Stimulated activated memory B cell treated with anti-CD40 and anti-IgM and Interleukin-4, amounts not matched to agents 10 μg/mL and 1 μg/mL and 100 μg/mL, for 72 hours (primary cell): ENCODE measurements around the gene SLC25A17.
"Not testable (repeated sequence)": the region's sequence is repeated elsewhere in the genome, so short reads cannot be mapped to it uniquely, and the experiment has no call there.

ENCODE experiments used
- ATAC-seq: fragments of 150-1000 bp; cut with Tn5 transposase; 2 replicates; pipeline ENCODE4 v1.10.0; 2021
- H3K27ac Mint-ChIP-seq: one replicate; pipeline ENCODE4 v1.8.0; 2022; ENCODE audit warnings: mild to moderate bottlenecking, mixed read lengths
- H3K27me3 Mint-ChIP-seq: one replicate; pipeline ENCODE4 v1.8.0; 2022; ENCODE audit warnings: mixed read lengths
- H3K36me3 Mint-ChIP-seq: one replicate; pipeline ENCODE4 v1.8.0; 2022; ENCODE audit warnings: mixed read lengths
- H3K4me1 Mint-ChIP-seq: one replicate; pipeline ENCODE4 v1.8.0; 2022; ENCODE audit warnings: mixed read lengths
- H3K4me3 Mint-ChIP-seq: one replicate; pipeline ENCODE4 v1.8.0; 2022; ENCODE audit warnings: mild to moderate bottlenecking, moderate library complexity, mixed read lengths
- H3K9me3 Mint-ChIP-seq: one replicate; pipeline ENCODE4 v1.8.0; 2022; ENCODE audit warnings: mixed read lengths

SLC25A17 gene, protein sequence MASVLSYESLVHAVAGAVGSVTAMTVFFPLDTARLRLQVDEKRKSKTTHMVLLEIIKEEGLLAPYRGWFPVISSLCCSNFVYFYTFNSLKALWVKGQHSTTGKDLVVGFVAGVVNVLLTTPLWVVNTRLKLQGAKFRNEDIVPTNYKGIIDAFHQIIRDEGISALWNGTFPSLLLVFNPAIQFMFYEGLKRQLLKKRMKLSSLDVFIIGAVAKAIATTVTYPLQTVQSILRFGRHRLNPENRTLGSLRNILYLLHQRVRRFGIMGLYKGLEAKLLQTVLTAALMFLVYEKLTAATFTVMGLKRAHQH

DNA sequence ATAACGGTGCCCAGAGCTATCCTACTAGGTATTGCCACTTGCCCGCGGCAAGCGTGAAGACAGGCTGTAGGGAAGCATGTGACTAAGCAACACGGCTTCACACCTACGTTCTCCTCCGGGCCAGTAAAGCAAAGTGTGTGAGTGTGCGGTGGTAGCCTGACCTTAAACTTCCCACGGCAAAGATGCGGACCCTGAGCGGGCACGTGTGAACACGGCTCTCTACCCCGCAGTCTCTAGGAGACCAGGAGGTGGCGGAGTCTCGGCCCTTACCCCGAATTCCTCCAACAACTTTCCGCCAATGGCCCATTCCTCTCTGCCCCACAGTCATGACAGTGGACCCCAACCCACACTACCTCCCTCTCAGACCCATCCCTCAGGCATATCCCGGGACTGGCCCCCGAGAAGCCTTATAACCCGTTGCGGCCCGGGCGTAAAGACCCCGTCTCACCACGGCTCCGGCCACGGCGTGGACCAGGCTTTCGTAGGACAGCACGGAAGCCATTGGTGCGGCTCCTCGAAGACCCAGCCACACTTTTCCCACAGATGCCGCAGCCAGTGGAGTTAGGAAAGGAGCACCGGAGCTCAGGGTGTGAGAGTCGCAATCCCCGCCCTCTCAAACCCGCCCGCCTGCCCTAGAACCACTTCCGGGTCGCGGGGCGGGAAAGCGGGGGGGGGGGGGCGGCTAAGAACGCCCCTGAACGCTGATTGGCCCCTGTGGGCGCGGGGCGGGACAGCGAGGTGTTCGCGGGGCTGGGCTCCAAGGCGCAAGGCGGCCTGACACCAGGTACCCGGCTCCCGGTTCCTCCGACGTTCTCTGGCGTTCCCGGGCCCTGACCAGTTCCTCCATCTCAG, at the start of gene SLC25A17:
SLC25A17 (minus strand) TSS at position 600 of the 852 bp plus-strand sequence; CDS start at position 502, 98 bp downstream.
- peak; percentile 97 for ATAC-seq
- Mint-ChIP-seq H3K4me3 (peak within 1 kb of the TSS; percentile 96), H3K27ac (peak within 1 kb of the TSS; percentile 79), H3K4me1 (peaks cover 32% of the 10 kb centered on the region), H3K9me3 (no peaks in the 10 kb centered on the region), H3K36me3 (peaks cover 21% of the 10 kb centered on the region), H3K27me3 (no peaks in the 10 kb centered on the region)

DNA sequence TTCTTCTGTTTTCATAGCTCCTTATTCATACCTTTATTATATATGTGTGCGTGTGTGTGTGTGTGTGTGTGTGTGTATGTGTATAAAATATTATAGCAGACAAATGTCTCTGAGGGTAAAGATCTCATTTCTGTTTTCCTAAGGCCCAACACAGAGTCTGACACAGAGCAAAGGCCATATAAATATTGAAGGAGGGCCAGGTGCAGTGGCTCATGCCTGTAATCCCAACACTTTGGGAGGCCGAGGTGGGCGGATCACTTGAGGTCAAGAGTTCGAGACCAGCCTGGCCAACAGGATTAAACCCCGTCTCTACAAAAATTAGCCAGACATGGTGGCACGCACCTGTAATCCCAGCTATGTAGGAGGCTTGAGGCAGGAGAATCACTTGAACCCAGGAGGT, 49.2 kb upstream of the SLC25A17 start:
- H3K9me3 Mint-ChIP-seq, H3K27ac Mint-ChIP-seq, H3K4me3 Mint-ChIP-seq, H3K27me3 Mint-ChIP-seq, ATAC-seq: not testable (repeated sequence)
- Mint-ChIP-seq H3K36me3 (peaks cover 18% of the 10 kb centered on the region), H3K4me1 (peaks cover 24% of the 10 kb centered on the region)

DNA sequence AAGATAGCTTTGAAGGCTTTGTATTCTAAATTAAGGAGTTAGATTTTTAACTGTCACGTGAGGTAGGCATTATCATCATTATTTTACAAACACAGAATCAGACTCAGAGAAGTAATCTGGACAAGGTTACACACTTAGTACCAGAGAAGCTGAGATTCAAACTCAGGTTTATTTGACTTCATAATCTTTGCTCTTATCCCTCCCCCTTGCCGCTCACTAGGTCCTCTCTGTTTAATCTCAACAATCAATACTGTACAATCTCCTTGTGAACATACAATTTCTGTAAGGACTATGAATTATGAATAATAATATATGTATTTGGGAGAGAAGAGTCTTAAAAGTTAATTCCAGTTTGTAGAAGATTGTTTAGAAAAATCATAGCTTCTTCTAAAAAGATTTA, 48.0 kb upstream of the SLC25A17 start:
- Mint-ChIP-seq H3K4me3 (no peak overlapping the region), H3K36me3 (peaks cover 23% of the 10 kb centered on the region), H3K9me3 (no peaks in the 10 kb centered on the region), H3K27ac (no peak overlapping the region), H3K4me1 (peaks cover 24% of the 10 kb centered on the region), H3K27me3 (no peaks in the 10 kb centered on the region)
- no peak for ATAC-seq

DNA sequence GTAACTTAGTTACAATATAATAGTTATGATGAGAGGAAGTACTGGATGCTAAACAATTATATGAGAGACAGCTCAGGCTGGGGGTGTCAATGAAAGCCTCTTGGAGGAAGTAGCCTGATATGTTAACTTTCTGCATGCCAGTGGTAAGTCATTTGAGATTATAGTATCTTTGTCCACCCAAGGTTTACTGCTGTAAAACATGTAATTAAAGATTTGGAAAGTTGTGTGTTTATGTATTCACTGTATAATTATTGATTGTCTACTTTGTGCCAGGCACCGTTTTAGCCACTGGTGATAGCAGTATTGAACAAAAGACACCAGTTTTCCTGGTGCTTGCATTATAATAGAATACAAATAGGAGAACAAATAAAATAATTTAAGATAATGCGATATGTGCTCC, 43.4 kb upstream of the SLC25A17 start:
- Mint-ChIP-seq H3K27ac (no peak overlapping the region), H3K9me3 (no peaks in the 10 kb centered on the region), H3K4me3 (no peak overlapping the region), H3K36me3 (peaks cover 25% of the 10 kb centered on the region), H3K4me1 (peaks cover 45% of the 10 kb centered on the region), H3K27me3 (no peaks in the 10 kb centered on the region)
- no peak for ATAC-seq

DNA sequence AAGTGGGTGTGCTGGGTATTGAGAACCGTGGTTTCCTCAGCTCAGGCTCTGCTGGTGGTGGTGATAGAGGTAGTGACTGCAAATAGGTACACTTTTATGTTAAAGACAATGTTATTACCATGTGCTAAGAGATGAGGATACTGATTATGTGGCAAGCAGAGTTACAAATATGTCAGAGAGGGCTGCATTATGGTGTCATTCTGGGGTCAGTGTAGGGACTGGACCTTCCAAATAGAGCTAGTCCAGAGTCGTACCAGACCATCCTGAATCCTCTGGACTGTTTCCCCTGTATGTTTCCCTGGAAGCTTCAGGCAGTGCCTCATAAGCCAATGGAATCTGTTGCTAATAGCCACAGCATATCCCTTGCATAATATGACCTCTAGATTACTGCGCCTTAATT, 42.9 kb upstream of the SLC25A17 start, which contains the start of gene DNAJB7:
DNAJB7 (minus strand) TSS at position 101 of the 400 bp plus-strand sequence. CDS start 119 bp downstream, outside the sequence.
- Mint-ChIP-seq H3K27me3 (no peaks in the 10 kb centered on the region), H3K4me1 (peaks cover 48% of the 10 kb centered on the region), H3K27ac (peak within 1 kb of the TSS; percentile 31), H3K36me3 (peaks cover 25% of the 10 kb centered on the region), H3K9me3 (no peaks in the 10 kb centered on the region), H3K4me3 (no peak within 1 kb of the TSS)
- no peak for ATAC-seq

DNA sequence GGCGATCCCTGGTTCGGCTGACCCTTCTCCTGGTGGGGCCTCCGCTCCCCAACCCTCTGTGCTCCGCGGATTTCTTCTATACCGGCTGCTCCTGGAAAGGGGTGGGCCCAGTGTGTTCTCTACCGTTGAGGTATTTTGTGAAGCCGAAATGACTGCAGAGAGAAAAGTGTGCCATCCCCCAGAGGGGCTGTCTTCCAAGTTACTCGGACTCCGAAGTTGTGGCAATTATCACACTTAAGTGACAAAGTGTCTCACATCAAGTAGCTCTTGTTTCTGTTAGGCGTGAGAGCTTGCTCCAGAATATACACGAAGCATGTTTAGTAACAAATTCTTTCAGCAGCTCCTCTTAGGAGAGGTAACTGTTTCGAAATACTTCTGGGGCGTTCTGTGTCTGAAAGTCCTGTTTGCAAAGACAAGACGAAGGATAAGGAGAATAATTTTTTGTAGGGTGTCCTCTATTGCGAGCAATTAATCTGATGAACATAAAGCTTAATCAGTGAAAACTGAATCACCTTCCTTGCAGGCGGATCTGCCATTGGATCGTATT, 38.2 kb upstream of the SLC25A17 start:
- Mint-ChIP-seq H3K9me3 (no peaks in the 10 kb centered on the region), H3K36me3 (peaks cover 18% of the 10 kb centered on the region), H3K4me1 (peaks cover 51% of the 10 kb centered on the region), H3K4me3 (peak overlapping the region; percentile 94), H3K27me3 (no peaks in the 10 kb centered on the region), H3K27ac (peak overlapping the region; percentile 97)
- no peak for ATAC-seq

DNA sequence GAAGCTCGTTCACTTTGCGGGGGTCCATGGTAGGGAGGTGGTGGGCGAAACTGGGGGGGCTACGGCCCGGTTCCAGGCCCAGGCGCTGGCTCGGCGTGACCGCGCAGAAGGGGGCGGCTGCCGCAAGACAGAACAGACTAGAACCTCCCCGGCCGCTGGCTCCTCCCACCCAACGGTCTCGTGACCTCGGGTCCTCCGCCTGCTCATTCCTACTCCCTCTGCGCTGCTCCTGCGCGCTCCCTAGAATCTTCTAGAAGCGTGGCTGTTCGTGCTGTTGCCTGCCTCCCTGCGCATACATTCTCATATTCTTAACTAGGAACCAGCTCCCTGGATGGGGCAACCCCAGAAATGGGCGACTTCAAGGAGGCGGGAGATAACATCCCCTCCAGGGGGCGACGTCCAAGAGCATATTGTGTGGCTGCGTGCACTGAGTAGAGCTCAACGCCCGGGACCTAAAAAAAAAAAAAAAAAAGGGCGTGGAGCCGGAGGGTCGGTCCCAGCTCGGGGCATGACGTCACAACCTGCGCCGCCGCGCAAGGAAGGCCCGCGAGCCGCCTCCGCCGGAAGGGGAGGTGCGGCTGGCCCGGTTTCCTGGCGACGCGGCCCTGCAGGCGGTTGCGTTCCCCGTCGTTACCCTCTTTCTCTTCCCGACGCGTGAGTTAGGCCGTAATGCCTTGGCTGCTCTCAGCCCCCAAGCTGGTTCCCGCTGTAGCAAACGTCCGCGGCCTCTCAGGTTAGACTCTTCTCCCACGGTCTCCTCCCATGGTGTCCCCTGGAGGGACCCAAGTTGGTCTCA, 37.6 kb upstream of the SLC25A17 start, which contains the start of the genes ST13 and XPNPEP3:
ST13 (minus strand) TSS at position 127 of the 796 bp plus-strand sequence; CDS start at position 28, 99 bp downstream.
XPNPEP3 (plus strand) TSS at position 636 of the 796 bp plus-strand sequence; CDS start at position 670, 34 bp downstream.
- Mint-ChIP-seq H3K36me3 (peaks cover 12% of the 10 kb centered on the region), H3K27me3 (no peaks in the 10 kb centered on the region), H3K27ac (peak within 1 kb of the TSS; percentile 97), H3K4me3 (peak within 1 kb of the TSS; percentile 94), H3K4me1 (peaks cover 52% of the 10 kb centered on the region), H3K9me3 (no peaks in the 10 kb centered on the region)
- ATAC-seq: peak; percentile 98

DNA sequence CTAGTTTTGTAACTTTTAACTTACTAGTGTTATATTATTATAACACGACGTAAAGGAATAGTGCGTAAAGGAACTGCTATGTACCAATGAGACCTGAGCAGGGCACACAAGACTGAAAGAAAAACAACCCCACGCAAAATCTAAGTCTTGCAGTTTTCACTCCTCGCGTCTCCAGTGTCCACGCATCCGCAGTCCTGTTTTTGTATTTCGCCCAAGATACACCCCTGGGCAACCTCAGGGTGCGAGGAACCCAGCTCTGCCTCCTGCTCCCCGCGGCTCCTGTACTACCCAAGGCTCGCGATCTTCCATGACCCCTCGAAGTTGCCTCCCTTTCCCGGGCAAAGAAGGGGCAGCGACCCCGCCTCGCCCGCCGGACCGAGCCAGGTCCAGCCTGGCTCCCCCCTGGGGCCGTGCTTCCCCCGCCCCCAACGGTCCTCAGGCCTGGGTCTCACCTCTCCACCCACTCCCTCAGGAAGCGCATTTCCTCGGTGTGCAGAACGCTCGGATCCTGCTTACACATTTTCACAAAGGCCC, 36.9 kb upstream of the SLC25A17 start:
- ATAC-seq: peak; percentile 54
- Mint-ChIP-seq H3K4me1 (peaks cover 56% of the 10 kb centered on the region), H3K27ac (peak overlapping the region; percentile 97), H3K36me3 (peaks cover 11% of the 10 kb centered on the region), H3K27me3 (no peaks in the 10 kb centered on the region), H3K4me3 (peak overlapping the region; percentile 94), H3K9me3 (no peaks in the 10 kb centered on the region)

DNA sequence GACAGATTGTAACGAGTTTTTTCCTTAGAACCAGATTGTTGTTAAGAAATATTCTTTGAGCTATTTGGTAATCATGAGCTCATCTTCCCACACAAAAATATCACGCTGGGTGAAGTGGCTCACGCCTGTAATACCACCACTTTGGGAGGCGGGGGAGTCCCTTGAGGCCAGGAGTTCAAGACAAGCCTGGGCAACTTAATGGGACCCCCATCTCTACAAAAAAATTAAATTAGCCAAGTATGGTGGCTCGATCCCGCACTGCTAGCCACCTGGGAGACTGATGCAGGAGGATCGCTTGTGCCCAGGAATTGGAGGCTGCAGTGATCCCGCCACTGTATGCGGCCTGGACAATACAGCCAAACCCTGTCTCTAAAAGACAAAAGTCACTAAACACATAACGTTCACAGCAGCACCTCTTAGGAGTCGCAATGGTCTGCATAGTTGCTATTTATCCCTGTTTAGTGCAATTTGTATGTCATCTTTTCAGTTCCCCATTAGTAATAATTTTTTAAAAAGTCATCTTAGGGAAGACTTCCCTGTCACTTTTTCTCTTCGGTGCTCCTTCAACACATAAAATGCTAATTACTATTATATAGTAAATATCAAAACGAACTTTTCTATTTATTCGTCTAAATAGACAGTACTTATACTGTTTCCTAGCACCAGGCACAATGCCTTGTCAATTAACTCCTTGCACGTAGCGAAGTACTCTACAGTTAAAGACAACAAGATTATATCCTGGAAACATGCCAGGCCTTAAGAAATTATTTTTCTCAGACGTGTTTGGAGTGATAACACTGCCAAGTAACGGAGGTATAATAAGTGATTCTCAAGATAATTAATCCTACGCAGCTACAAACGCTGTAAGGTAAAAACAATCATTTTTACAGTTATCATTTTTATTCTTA, 36.2 kb upstream of the SLC25A17 start:
- H3K36me3 Mint-ChIP-seq: peaks cover 8% of the 10 kb centered on the region
- no peaks in the 10 kb centered on the region for H3K9me3 Mint-ChIP-seq
- H3K27ac Mint-ChIP-seq: peak overlapping the region; percentile 97
- no peaks in the 10 kb centered on the region for H3K27me3 Mint-ChIP-seq
- peak overlapping the region; percentile 94 for H3K4me3 Mint-ChIP-seq
- no peak for ATAC-seq
- H3K4me1 Mint-ChIP-seq: peaks cover 54% of the 10 kb centered on the region

DNA sequence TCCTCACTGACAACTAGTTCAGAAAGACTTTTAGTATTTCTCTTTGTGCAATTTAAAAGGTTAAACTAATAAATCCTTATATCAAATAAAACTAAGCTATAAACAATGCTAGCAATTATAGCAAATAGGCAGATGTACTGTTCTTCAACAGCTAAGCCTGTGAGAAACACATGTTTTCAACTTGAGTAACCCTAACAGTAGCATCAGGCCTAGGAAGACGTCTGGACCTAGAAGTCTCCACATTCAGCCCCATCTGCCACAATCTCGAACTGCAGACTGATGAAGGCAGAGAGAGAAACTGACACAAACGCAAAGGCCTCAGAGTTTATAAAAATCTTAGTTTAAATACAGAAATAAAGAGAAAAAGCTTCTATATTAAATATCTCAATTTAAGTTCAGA, 34.8 kb upstream of the SLC25A17 start:
- no peaks in the 10 kb centered on the region for H3K9me3 Mint-ChIP-seq
- H3K27ac Mint-ChIP-seq: no peak overlapping the region
- no peaks in the 10 kb centered on the region for H3K27me3 Mint-ChIP-seq
- no peak for ATAC-seq
- H3K36me3 Mint-ChIP-seq: peaks cover 18% of the 10 kb centered on the region
- peaks cover 53% of the 10 kb centered on the region for H3K4me1 Mint-ChIP-seq
- no peak overlapping the region for H3K4me3 Mint-ChIP-seq

DNA sequence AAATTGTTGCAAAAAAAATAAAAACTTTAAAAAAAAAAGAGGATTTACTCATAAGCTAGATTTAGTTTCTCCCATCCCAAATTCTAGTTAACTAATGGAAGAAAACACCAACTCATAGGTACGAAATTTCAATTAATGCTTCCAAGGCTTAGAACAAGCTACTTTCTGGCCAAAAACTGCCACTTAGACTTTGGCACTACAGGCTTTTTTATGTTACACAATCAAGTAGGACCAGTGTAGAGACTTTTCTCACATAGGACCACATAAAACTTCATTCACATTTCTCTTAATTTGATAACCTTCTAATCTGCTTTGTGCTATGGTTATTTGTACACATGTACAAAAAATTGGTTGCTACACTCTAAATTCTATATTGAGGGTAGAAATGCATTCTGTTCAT, 34.2 kb upstream of the SLC25A17 start:
- Mint-ChIP-seq H3K4me3 (no peak overlapping the region), H3K4me1 (peaks cover 50% of the 10 kb centered on the region), H3K27me3 (no peaks in the 10 kb centered on the region), H3K36me3 (peaks cover 20% of the 10 kb centered on the region), H3K9me3 (no peaks in the 10 kb centered on the region), H3K27ac (no peak overlapping the region)
- ATAC-seq: no peak

DNA sequence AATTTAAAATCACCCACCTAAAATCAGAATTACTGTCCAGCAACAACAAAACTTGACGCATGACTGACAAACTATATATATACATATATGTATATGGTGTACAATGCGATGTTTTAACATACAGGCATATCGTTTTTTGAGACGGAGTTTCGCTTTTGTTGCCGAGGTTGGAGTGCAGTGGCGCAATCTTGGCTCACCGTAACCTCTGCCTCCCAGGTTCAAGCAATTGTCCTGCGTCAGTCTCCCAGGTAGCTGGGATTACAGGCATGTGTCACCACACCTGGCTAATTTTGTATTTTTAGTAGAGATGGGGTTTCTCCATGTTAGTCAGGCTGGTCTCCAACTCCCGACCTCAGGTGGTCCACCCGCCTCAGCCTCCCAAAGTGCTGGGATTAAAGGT, 26.7 kb upstream of the SLC25A17 start:
- not testable (repeated sequence) for H3K27me3 Mint-ChIP-seq, H3K27ac Mint-ChIP-seq, H3K4me1 Mint-ChIP-seq, H3K9me3 Mint-ChIP-seq, ATAC-seq, H3K4me3 Mint-ChIP-seq
- H3K36me3 Mint-ChIP-seq: peaks cover 52% of the 10 kb centered on the region

DNA sequence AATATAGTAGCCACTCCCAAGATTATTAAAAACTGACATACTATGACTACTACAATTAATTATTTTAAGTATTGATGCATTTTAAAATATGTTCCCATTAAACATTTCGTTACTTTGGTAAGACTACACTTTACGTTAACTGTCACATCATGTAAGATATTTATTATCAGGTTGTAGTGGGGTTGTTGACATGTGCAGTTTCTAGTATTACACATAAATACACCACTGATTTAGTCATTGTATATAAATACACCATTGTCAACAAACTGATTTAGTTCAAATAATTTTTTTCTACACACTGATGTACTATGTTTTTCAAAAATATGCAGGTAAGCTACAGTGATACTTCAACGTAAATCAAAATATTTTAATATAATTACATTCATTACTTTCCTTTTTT, 25.8 kb upstream of the SLC25A17 start:
- H3K4me3 Mint-ChIP-seq: no peak overlapping the region
- H3K27me3 Mint-ChIP-seq: no peaks in the 10 kb centered on the region
- no peak for ATAC-seq
- H3K4me1 Mint-ChIP-seq: peaks cover 6% of the 10 kb centered on the region
- H3K36me3 Mint-ChIP-seq: peaks cover 55% of the 10 kb centered on the region
- H3K9me3 Mint-ChIP-seq: no peaks in the 10 kb centered on the region
- H3K27ac Mint-ChIP-seq: no peak overlapping the region
